ENCODE measurements around the gene GIPC2. TPM values are rescaled to one million over a fixed set of nuclear protein-coding genes. Genes with fewer than 3 reads are reported as not detected.
"Not testable (repeated sequence)": the region's sequence is repeated elsewhere in the genome, so short reads cannot be mapped to it uniquely, and the experiment has no call there.

The GIPC2 gene
- total RNA-seq, 1 donor from 2014 or later = 1.1 TPM

DNA sequence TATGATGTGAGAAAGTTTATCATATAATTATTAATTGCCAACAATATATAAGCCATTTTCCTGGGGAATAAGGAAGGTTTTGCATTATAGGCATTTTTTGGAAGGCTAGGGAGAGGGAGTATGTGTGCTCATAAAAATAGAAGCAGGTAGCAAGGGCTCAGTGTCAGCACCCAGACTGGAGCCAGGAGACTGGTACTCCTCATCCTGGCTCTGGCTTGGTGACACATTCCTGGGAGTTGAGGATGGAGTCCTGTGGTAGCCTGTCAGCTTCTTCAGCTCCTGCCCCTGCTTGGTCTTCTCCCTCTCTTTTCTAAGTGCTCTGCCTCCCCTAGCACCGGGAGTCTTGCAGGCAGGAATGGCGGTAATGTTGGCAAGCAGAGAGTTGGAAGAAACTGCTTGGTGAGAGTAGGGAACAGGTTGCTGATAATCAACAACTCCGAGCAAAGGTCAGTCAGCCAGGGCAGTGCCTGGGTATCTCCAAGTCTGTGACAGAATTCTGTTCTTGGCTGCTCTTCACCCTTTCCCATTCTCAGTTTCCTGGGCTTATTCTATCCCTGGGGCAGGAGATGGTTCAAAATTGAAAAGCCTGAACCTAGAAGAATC, 23.0 kb downstream of the GIPC2 start:
- no peak for DNase-seq (ENCODE audit: low read depth)

- DNase-seq (ENCODE audit: low read depth) = no peak
These were observed 24.0 kb downstream of the GIPC2 start for GRCh38 chr1:78069784-78070183.

DNA sequence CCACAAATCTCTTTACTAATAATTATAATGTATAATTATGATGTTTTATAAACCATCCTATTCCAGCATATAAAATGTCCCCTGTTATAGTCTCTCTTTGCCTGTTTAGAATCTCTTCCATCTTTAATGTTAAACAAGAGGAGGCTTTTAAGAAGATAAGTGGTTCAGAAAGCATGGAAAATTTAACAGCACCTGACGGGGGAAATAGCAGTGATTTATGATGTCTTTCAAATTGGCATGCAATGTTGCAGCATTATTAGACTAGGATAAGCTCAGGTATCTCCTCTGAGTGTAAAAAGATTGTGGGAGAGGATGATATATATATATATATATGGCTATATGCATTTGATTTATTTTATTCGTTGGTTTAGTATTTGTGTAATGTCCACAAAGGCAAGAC, 24.4 kb downstream of the GIPC2 start:
- no peak for DNase-seq (ENCODE audit: low read depth)

- DNase-seq (ENCODE audit: low read depth) = peak; percentile 92
These were observed 25.0 kb downstream of the GIPC2 start for GRCh38 chr1:78070758-78071157.

DNA sequence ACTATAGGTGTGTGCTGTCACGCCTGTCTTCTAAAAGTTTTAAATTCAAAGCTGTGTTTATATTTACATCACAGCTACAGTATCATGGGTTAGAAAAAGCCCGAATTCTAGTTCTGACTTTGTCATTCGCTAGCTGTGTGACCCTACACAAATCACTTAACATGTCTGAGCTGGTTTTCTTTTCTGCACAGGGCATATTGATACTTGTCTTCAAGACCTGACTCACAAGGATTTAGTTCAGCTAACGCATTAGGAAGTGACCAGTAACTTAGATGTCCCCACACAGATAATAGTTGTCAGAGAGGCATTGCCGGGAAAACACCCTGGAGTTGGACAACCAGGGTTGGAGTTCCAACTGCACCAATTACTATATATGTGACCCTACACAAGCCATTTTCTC, 25.9 kb downstream of the GIPC2 start:
- no peak for DNase-seq (ENCODE audit: low read depth)

- no peak for DNase-seq (ENCODE audit: low read depth)
These were observed 26.4 kb downstream of the GIPC2 start for GRCh38 chr1:78072216-78072615.

GRCh38 chr1:78073441-78073840, 27.7 kb downstream of the GIPC2 start:
- no peak for DNase-seq (ENCODE audit: low read depth)

DNA sequence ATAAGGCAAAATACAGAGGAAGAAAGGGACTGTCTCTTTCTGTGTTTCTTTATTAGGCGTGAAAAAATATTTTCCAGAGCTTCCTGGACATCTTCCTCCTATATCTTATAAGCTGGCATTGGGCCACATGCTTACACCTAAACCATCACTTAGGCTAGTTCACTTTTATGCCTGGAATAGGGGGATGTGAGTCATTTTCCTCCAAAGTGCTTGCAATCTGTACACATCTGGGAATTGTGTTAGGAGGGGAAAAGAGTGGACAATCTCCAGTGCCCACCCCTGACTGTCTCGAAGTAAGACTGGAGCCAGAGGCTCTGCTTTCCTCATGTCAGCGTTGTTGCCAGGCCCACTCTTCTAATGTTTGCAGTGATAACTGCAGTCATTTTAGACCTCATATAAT, 29.9 kb downstream of the GIPC2 start:
- no peak for DNase-seq (ENCODE audit: low read depth)

GRCh38 chr1:78078358-78078757, 32.6 kb downstream of the GIPC2 start:
- DNase-seq (ENCODE audit: low read depth) = no peak

- DNase-seq (ENCODE audit: low read depth) = peak; percentile 38
These were observed 33.8 kb downstream of the GIPC2 start for GRCh38 chr1:78079580-78079979.

GRCh38 chr1:78080767-78081166, 35.0 kb downstream of the GIPC2 start:
- DNase-seq (ENCODE audit: low read depth) = no peak

DNA sequence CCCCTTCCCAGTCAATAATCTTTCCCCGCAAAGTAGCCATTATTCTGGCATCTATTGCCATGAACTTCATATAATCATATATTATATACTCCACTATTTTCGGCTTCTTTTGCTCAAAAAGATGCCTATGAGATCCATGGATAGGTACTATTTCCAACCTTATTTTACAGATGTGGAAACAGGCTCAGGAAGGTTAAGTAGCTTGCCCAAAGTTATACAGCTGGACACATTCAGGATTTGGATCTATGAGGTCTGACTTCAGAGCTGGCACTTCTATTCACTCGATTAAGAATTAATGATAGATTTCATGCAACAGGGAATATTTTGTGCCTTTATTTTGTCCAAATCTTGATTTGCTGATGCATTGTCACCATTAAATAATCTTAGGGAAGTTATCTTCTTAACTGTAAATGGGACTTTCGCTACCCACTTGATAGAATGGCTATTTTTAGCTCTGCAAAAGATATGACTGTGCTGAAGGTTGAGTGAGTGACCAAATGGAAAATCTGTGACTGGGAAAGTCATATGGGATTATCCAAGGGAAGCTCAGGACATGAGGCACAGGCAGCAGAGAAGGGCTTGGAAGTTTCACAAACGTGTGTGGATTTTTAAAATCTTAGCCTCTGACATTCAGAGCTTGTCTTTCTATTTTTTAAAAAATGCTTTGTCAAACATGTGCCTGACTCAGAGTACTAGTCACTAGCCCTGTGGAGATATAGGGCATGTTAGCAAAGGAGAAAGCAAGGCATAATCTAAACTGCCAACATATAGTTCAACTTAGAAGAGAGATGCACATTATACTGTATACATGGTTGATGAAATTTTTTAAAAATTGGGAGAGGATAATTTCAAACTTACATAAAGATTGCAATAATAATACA, 36.5 kb downstream of the GIPC2 start:
- DNase-seq (ENCODE audit: low read depth) = no peak

DNA sequence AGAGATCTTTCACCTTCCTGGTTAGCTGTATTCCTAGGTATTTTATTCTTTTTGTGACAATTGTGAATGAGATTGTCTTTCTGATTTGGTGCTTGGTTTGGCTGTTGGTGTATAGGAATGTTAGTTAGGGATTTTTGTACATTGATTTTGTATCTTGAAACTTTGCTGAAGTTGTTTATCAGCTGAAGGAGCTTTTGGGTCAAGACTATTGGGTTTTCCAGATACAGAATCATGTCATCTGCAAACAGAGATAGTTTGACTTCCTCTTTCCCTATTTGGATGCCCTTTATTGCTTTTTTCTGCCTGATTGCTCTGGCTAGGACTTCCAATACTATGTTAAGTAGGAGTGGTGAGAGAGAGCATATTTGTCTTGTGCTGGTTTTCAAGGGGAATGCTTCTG, 38.9 kb downstream of the GIPC2 start:
- not testable (repeated sequence) for DNase-seq (ENCODE audit: low read depth)

DNA sequence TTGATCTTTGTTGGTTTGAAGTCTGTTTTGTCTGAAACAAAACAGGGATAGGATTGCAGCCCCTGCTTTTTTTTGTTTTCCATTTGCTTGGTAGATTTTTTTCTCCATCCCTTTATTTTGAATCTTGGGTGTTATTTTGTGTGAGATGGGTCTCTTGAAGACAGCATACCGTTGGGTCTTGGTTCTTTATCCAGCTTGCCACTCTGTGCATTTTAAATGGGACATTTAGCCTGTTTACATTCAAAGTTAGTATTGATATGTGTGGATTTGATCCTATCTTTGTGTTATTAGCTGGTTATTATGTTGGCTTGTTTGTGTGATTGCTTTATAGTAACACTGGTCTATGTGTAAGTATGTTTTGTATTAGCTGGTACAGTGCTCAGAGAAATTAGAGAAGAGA, 40.9 kb downstream of the GIPC2 start:
- no peak for DNase-seq (ENCODE audit: low read depth)

GRCh38 chr1:78088015-78088414, 42.2 kb downstream of the GIPC2 start:
- no peak for DNase-seq (ENCODE audit: low read depth)

- DNase-seq (ENCODE audit: low read depth) = no peak
These were observed 42.7 kb downstream of the GIPC2 start for GRCh38 chr1:78088486-78088885.

DNA sequence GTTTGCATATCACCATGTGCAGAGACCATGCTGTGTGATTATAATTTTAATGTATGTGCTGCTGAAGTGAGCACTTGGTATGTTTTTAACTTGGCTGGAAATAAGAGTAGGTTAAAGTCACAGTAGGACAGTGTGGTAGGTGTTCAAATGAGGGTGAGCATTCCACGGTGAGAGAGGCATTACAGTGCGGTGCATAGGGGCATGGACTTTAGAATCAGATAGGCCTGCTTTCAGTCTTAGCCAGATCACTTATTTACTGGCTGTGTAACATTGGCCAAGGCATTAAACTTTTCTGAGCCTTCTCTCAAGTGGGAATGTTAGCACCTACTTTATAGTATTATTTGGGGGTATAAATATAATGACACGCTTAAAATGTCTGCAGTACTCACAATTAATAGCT, 43.2 kb downstream of the GIPC2 start:
- DNase-seq (ENCODE audit: low read depth) = no peak

GRCh38 chr1:78090472-78091133, 44.8 kb downstream of the GIPC2 start:
- DNase-seq (ENCODE audit: low read depth) = no peak

DNA sequence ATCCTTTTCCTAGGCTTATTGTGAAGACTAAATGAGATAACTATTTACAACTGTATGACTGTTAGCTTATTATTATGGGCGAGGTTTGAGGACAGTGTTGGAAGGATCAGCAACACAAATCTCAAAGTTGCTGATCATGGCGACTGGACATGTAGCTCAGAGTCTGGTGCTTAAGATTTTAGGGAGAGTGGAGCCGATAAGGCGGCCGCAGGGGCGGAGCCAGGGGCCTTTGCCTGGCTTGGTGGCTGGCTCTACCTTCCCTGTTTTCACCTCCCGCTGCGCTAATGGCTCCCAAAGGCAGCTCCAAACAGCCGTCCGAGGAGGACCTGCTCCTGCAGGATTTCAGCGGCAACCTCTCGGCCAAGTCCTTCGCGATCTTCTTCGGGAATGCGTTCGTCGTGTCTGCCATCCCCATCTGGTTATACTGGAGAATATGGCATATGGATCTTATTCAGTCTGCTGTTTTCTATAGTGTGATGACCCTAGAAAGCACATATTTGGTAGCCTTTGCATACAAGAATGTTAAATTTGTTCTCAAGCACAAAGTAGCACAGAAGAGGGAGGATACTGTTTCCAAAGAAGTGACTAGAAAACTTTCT, 45.5 kb downstream of the GIPC2 start:
- DNase-seq (ENCODE audit: low read depth) = no peak

DNA sequence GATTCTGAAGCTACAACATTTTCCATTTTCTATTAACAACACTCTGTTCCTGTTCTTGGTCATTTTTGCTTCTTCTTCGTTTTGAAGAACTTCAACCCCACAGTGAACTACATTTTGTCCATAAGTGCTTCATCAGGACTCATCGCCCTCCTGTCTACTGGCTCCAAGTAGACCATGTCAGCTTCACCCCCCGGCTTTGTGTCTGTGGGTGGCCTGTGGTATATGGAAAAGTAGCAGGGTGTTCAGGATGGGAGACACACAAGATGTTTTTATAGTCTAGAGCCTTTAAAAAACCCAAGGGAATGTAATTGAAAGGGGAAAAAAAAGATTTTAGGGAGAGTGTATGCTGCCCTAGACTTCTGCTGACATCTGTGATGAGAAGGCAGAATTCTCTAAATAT, 46.1 kb downstream of the GIPC2 start:
- no peak for DNase-seq (ENCODE audit: low read depth)

DNA sequence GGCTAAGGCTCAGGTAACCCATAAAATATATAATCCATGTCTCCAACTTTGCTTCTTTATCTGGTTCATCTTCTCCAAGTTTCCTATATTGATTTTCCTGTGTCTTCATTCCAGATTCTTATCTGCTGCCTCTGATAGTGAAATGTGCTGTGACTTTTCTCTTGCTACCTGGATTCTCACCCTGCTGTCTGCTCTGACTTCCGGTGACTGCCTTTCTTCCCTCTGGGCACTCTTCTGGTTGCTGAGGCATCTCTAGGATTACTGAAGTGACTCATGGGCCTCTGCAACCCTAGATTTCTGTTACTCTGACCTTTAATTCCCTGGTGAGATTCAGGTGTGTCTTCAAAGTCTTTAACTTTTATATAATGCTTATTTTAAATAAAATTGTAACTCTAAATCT, 46.9 kb downstream of the GIPC2 start:
- DNase-seq (ENCODE audit: low read depth) = peak; percentile 45

DNA sequence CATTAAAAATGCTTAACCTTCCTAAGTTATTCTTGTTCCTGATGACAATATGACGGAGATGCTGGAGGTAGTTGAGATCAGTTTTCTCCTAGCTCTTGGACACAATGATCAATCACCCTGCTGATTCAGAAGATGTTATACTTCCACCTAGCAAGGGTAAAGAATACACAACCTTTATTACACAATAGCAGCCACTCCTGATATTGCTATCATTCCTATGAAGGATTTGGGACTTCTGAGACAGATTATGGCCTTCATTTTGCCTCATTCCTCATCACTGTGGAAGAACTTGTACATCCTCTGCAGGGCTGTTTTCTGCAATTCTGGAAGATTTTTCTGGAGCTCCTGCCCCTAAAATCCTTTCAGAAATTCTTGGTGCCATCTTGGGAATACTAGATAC, 47.8 kb downstream of the GIPC2 start:
- DNase-seq (ENCODE audit: low read depth) = no peak

DNA sequence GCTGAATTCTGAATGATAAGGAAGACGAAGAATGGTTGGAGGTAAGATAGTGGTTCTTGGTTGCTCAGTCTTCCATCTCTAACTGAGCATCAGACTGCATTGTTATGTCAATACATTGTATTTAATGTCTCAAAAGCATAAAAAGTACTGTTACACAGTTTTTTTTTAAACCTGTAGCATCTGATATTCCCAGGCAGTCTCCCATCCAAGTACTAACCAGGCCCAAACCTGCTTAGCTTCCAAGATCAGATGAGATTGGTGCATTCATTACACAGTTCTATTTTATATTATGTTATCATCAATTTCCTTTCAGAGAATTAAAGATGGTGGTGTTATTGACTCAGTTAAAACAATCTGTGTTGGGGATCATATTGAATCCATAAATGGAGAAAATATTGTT, 48.9 kb downstream of the GIPC2 start:
- DNase-seq (ENCODE audit: low read depth) = no peak
